ENCODE measurements around the gene CMPK1.
"Not testable (repeated sequence)": the region's sequence is repeated elsewhere in the genome, so short reads cannot be mapped to it uniquely, and the experiment has no call there.

CMPK1 gene

DNA sequence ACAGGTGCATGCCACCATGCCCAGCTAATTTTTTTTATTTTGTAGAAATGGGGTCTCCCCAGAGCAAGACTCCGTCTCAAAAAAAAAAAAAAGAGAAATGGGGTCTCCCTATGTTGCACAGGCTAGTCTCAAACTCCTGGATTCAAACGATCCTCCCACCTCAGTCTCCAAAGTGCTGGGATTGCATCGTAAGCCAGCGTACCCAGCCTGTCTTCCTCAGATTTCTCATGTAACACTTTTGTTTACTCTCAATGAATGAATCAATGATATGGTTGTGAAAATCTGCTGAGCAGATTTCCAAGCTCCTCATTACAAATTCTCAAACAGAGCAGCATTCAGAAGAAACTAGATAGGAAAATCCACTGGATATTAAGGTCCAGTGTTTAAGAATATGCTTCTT, 6.6 kb downstream of the CMPK1 start:
- no peak for DNase-seq (ENCODE audit: extremely low read depth, low read depth)
- TF ChIP-seq, protein P1, sequence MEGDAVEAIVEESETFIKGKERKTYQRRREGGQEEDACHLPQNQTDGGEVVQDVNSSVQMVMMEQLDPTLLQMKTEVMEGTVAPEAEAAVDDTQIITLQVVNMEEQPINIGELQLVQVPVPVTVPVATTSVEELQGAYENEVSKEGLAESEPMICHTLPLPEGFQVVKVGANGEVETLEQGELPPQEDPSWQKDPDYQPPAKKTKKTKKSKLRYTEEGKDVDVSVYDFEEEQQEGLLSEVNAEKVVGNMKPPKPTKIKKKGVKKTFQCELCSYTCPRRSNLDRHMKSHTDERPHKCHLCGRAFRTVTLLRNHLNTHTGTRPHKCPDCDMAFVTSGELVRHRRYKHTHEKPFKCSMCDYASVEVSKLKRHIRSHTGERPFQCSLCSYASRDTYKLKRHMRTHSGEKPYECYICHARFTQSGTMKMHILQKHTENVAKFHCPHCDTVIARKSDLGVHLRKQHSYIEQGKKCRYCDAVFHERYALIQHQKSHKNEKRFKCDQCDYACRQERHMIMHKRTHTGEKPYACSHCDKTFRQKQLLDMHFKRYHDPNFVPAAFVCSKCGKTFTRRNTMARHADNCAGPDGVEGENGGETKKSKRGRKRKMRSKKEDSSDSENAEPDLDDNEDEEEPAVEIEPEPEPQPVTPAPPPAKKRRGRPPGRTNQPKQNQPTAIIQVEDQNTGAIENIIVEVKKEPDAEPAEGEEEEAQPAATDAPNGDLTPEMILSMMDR (IDR thresholded peaks at IDR 0.05; ENCODE audit: low read depth, low read length) = no peak

DNA sequence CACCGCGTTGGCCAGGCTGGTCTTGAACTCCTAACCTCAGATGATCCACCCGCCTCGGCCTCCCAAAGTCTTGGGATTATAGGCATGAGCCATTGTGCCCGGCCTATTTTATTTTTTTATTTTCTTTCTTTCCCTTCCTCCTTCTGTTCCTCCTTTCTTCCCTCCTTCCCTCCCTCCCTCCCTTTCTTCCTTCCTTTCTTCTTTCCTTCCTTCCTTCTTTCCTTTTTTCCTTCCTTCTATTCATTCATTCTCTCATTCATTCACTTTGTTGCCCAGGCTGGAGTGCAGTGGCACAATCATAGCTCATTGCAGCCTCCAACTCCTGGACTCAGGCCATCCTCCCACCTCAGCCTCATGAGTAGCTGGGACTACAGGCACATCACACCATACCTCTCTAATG, 13.4 kb downstream of the CMPK1 start:
- not testable (repeated sequence) for DNase-seq (ENCODE audit: extremely low read depth, low read depth)

DNA sequence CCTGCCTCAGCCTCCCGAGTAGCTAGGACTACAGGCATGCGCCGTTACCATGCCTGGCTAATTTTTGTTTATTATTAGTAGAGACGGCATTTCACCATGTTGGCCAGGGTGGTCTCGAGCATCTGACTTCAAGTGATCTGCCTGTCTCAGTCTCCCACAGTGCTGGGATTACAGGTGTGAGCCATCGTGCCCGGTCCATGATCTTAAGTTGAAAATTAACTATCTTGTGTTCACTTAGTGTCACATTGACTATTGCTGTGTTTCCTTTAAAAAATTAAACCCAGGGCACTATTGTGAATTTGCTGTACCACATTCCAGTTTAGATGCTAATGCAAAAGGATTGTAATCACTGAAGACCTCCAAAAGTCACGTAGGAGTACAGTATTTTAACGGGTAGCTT, 14.1 kb downstream of the CMPK1 start:
- TF ChIP-seq, protein P1 (IDR thresholded peaks at IDR 0.05; ENCODE audit: low read depth, low read length) = no peak
- DNase-seq (ENCODE audit: extremely low read depth, low read depth) = no peak

GRCh38 chr1:47348246-47348645, 14.7 kb downstream of the CMPK1 start:
- DNase-seq (ENCODE audit: extremely low read depth, low read depth) = no peak

DNA sequence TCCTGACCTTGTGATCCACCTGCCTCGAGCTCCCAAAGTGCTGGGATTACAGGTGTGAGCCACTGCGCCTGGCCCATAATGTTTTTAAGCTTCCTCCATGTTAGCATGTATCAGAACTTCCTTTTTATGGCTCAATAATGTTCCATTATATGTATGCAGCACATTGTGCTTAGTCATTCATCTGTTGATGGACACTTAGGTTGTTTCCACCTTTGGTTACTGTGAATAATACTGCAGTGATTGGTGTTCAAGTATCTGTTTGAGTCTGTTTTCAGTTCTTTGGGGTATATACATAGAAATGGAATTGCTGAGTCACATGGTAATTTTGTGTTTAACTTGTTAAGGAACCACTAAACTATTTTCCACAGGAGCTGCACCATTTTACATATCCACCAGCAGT, 17.7 kb downstream of the CMPK1 start:
- TF ChIP-seq, protein P1 (IDR thresholded peaks at IDR 0.05; ENCODE audit: low read depth, low read length) = no peak
- no peak for DNase-seq (ENCODE audit: extremely low read depth, low read depth)

More at GRCh38 chr1:47348246-47348645, 14.7 kb downstream of the CMPK1 start:
- TF ChIP-seq, protein P1 (IDR thresholded peaks at IDR 0.05; ENCODE audit: low read depth, low read length) = no peak

DNA sequence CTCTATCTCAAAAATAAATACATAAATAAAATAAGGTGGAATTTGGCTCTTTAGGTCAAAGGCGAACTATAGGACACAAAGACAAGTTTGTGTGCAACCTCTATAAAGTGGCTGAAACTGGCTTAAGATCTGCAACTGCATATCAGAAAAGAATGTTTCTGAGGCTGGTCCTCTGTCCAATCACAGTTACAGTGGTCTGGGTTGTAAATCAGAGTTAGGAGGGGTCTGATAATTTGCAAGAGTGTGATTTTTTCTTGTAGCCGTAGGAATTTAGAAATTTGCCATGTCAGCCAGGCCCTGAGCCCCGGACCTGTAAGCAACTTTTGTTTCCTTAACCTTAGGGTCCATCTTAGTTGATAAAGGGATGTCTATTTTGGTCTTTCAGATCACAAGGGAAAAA, 27.8 kb downstream of the CMPK1 start:
- TF ChIP-seq, protein P1 (IDR thresholded peaks at IDR 0.05; ENCODE audit: low read depth, low read length) = no peak
- DNase-seq (ENCODE audit: extremely low read depth, low read depth) = no peak

DNA sequence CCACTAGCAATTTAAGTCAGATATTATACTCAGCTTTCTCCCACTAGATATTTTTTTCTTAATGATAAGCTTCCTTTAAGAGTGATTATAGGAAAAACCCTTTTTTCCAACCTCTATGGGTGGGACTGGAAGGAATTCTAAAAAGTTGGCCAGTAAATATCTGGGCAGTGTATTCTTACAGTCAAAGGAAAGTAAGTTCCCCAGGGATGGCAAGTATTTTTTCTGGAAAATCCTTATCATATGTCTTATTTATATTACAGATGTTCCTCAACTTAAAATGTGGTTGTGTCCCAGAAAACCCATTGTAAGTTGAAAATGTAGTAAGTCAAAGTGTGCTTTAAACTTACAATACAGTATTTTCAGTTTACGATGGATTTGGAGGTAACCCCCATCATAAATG, 29.2 kb downstream of the CMPK1 start:
- no peak for DNase-seq (ENCODE audit: extremely low read depth, low read depth)
- TF ChIP-seq, protein P1 (IDR thresholded peaks at IDR 0.05; ENCODE audit: low read depth, low read length) = no peak

- DNase-seq (ENCODE audit: extremely low read depth, low read depth) = no peak
- TF ChIP-seq, protein P1 (IDR thresholded peaks at IDR 0.05; ENCODE audit: low read depth, low read length) = no peak
Measured at GRCh38 chr1:47367651-47368050, 34.1 kb downstream of the CMPK1 start.
